GM21737 (cell line): Measurements from ENCODE around the gene JAK2.
"Not testable (repeated sequence)": the region's sequence is repeated elsewhere in the genome, so short reads cannot be mapped to it uniquely, and the experiment has no call there.

Experiments
- ATAC-seq: cut with Tn5 transposase; IDR thresholded peaks from one replicate; pipeline ENCODE4 v1.9.1; 2021; ENCODE audit warnings: mild to moderate bottlenecking, moderate library complexity; ENCODE audit not compliant: unreplicated experiment

The JAK2 gene

GRCh38 chr9:4984621-4985385 is at the start of gene JAK2:
Gene JAK2, plus strand, starts transcription at chr9:4985272. Its CDS starts 36,716 bp downstream, at chr9:5021988.
- ATAC-seq: peak; percentile 73

GRCh38 chr9:4936277-4936676 is 48.8 kb upstream of the JAK2 start:
- ATAC-seq: no peak

GRCh38 chr9:4936823-4937222 is 48.2 kb upstream of the JAK2 start:
- ATAC-seq: peak; percentile 51

- no peak for ATAC-seq
Measured at GRCh38 chr9:4937446-4937845, 47.6 kb upstream of the JAK2 start.

- no peak for ATAC-seq
Measured at GRCh38 chr9:4938496-4938895, 46.6 kb upstream of the JAK2 start.

GRCh38 chr9:4939118-4939561 is 45.9 kb upstream of the JAK2 start:
- peak; percentile 83 for ATAC-seq

- ATAC-seq: not testable (repeated sequence)
Measured at GRCh38 chr9:4942042-4942691, 42.9 kb upstream of the JAK2 start.

- no peak for ATAC-seq
Measured at GRCh38 chr9:4943346-4943745, 41.7 kb upstream of the JAK2 start.

- ATAC-seq: not testable (repeated sequence)
Measured at GRCh38 chr9:4944431-4945211, 40.5 kb upstream of the JAK2 start.

- ATAC-seq: no peak
Measured at GRCh38 chr9:4946937-4947336, 38.1 kb upstream of the JAK2 start.

GRCh38 chr9:4955836-4956235 is 29.2 kb upstream of the JAK2 start:
- no peak for ATAC-seq

GRCh38 chr9:4959031-4959430 is 26.0 kb upstream of the JAK2 start:
- ATAC-seq: no peak

- ATAC-seq: no peak
Measured at GRCh38 chr9:4962085-4962484, 23.0 kb upstream of the JAK2 start.

- ATAC-seq: no peak
Measured at GRCh38 chr9:4964540-4964939, 20.5 kb upstream of the JAK2 start.

GRCh38 chr9:4965174-4965821 is 19.8 kb upstream of the JAK2 start:
- ATAC-seq: no peak

GRCh38 chr9:4967523-4967922 is 17.5 kb upstream of the JAK2 start:
- no peak for ATAC-seq

GRCh38 chr9:4969130-4969529 is 15.9 kb upstream of the JAK2 start:
- no peak for ATAC-seq

GRCh38 chr9:4970970-4971641 is 14.0 kb upstream of the JAK2 start:
- peak; percentile 84 for ATAC-seq

GRCh38 chr9:4973246-4973645 is 11.8 kb upstream of the JAK2 start:
- ATAC-seq: no peak

GRCh38 chr9:4973902-4974301 is 11.2 kb upstream of the JAK2 start:
- no peak for ATAC-seq

- ATAC-seq: no peak
Measured at GRCh38 chr9:4979239-4979638, 5.8 kb upstream of the JAK2 start.
